ENCODE measurements around the gene PARD3. TPM values are rescaled to one million over a fixed set of nuclear protein-coding genes. Genes with fewer than 3 reads are reported as not detected.

PARD3 gene
- total RNA-seq, 1 experiment from 2014 or later, result 57.4 TPM

- intact Hi-C loops (cut with micrococcal nuclease; ENCODE audit: unreplicated experiment), result no loop called here
- BruUV-seq (replicated peaks), result no TSS peak
Observed at GRCh38 chr10:34407324-34407805, 407.7 kb downstream of the PARD3 start.

GRCh38 chr10:34406463-34407323 is 408.4 kb downstream of the PARD3 start:
- Histone ChIP-seq H4K20me1 (ENCODE audit: insufficient read depth) (no peaks in the 10 kb centered on the region), H3K36me3 (ENCODE audit: low read depth) (no peaks in the 10 kb centered on the region), H3K4me1 (replicated peaks; ENCODE audit: insufficient read depth) (0 out of 2 replicates have a peak, but pooled peaks cover 10% of the 10 kb centered on the region), H3K4me3 (no peak overlapping the region), H3K9me3 (ENCODE audit: insufficient read depth, low read depth) (no peaks in the 10 kb centered on the region), H3K79me2 (ENCODE audit: low read depth) (no peaks in the 10 kb centered on the region), H3F3A (ENCODE audit: insufficient read depth, low read depth) (no peaks in the 10 kb centered on the region), H3K27ac (no peak overlapping the region), H3K9me2 (ENCODE audit: insufficient read depth) (no peaks in the 10 kb centered on the region; the same call in 1 of the 2 replicates), H3K27me3 (ENCODE audit: insufficient read depth, low read depth) (no peaks in the 10 kb centered on the region), H2AFZ (no peak overlapping the region), H3K4me2 (no peak overlapping the region)
- no TSS peak for BruUV-seq (replicated peaks)
- no peak for DNase-seq
- POLR2A ChIA-PET (ENCODE audit: unreplicated experiment), result no interaction called here
- CTCF ChIA-PET, result interaction anchor here (0.6 kb wide), 1 partner anchor 1251 kb away, joined by 7 read pairs; no protein-coding TSS in a partner anchor
- TF ChIP-seq, protein P1, sequence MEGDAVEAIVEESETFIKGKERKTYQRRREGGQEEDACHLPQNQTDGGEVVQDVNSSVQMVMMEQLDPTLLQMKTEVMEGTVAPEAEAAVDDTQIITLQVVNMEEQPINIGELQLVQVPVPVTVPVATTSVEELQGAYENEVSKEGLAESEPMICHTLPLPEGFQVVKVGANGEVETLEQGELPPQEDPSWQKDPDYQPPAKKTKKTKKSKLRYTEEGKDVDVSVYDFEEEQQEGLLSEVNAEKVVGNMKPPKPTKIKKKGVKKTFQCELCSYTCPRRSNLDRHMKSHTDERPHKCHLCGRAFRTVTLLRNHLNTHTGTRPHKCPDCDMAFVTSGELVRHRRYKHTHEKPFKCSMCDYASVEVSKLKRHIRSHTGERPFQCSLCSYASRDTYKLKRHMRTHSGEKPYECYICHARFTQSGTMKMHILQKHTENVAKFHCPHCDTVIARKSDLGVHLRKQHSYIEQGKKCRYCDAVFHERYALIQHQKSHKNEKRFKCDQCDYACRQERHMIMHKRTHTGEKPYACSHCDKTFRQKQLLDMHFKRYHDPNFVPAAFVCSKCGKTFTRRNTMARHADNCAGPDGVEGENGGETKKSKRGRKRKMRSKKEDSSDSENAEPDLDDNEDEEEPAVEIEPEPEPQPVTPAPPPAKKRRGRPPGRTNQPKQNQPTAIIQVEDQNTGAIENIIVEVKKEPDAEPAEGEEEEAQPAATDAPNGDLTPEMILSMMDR (conservative IDR thresholded peaks at IDR 0.05), result no peak
- TF ChIP-seq EZH2 (IDR thresholded peaks at IDR 0.05; ENCODE audit: low read depth), result no peak
- intact Hi-C loops (cut with micrococcal nuclease; ENCODE audit: unreplicated experiment), result no loop called here

More at GRCh38 chr10:34407324-34407805, 407.7 kb downstream of the PARD3 start:
- ChIA-PET POLR2A (ENCODE audit: unreplicated experiment) (interaction anchor here (0.5 kb wide), 1 partner anchor 149 kb away, joined by 5 read pairs; no protein-coding TSS in a partner anchor), CTCF (interaction anchor here (0.6 kb wide), 1 partner anchor 1251 kb away, joined by 7 read pairs; no protein-coding TSS in a partner anchor)
- Histone ChIP-seq H3K36me3 (ENCODE audit: low read depth) (no peaks in the 10 kb centered on the region), H3K4me1 (replicated peaks; ENCODE audit: insufficient read depth) (0 out of 2 replicates have a peak, but pooled peaks cover 10% of the 10 kb centered on the region), H3K9me2 (ENCODE audit: insufficient read depth) (no peaks in the 10 kb centered on the region), H3K4me3 (no peak overlapping the region), H4K20me1 (ENCODE audit: insufficient read depth) (no peaks in the 10 kb centered on the region), H3K9me3 (ENCODE audit: insufficient read depth, low read depth) (no peaks in the 10 kb centered on the region), H3K27me3 (ENCODE audit: insufficient read depth, low read depth) (no peaks in the 10 kb centered on the region), H2AFZ (no peak overlapping the region), H3F3A (ENCODE audit: insufficient read depth, low read depth) (no peaks in the 10 kb centered on the region), H3K4me2 (no peak overlapping the region), H3K79me2 (ENCODE audit: low read depth) (no peaks in the 10 kb centered on the region), H3K27ac (no peak overlapping the region)
- DNase-seq, result no peak
- TF ChIP-seq, protein P1 (conservative IDR thresholded peaks at IDR 0.05), result no peak
- no peak for TF ChIP-seq EZH2 (IDR thresholded peaks at IDR 0.05; ENCODE audit: low read depth)

DNA sequence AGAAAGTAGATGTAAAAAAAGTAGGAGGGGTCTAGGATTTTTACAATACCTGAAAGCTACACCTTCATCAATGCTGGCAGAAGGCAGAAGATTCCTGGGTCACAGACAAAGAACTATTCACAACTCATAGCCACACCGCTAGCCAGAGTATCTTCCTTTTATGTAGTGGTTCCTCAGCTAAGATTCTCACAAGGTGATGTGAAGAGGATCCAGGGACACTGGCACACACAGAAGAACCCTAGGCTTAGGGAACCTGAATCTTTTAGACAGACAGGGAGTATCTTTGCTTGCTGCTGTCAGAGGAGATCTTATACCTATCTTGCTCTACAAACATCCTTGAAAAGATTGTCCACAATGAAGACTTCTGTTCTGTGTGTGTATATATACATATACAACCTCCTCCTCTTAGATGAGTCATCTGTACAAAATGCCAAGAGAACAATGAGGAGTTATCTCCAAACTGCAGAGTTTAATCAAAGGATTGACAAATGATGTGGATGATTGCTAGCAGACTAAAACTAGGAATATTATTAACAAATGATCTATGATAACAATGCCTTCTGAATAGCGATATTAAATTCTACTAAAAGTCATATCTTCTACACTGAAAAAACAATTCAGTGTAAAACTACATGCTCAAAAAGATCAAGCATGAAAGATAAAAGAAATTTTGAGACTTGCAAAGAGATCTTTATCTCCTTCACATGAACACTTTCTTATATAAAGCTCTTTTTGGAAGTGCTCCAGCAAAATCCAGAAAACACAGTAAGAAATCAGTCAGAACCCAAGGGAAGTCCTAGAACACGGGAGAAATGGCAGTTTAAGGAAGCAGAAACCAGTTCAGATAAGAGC is 409.3 kb downstream of the PARD3 start:
- Histone ChIP-seq H3K4me2 (no peak overlapping the region), H4K20me1 (ENCODE audit: insufficient read depth) (no peaks in the 10 kb centered on the region), H3K36me3 (ENCODE audit: low read depth) (no peaks in the 10 kb centered on the region), H2AFZ (no peak overlapping the region), H3K9me2 (ENCODE audit: insufficient read depth) (no peaks in the 10 kb centered on the region; the same call in 1 of the 2 replicates), H3K27ac (no peak overlapping the region), H3K4me1 (replicated peaks; ENCODE audit: insufficient read depth) (0 out of 2 replicates have a peak, but pooled peaks cover 10% of the 10 kb centered on the region), H3K4me3 (no peak overlapping the region), H3F3A (ENCODE audit: insufficient read depth, low read depth) (no peaks in the 10 kb centered on the region), H3K9me3 (ENCODE audit: insufficient read depth, low read depth) (no peaks in the 10 kb centered on the region), H3K27me3 (ENCODE audit: insufficient read depth, low read depth) (no peaks in the 10 kb centered on the region), H3K79me2 (ENCODE audit: low read depth) (no peaks in the 10 kb centered on the region)
- TF ChIP-seq, protein P1 (conservative IDR thresholded peaks at IDR 0.05), result no peak
- CTCF ChIA-PET, result no interaction called here
- no TSS peak for BruUV-seq (replicated peaks)
- intact Hi-C loops (cut with micrococcal nuclease; ENCODE audit: unreplicated experiment), result no loop called here
- POLR2A ChIA-PET (ENCODE audit: unreplicated experiment), result interaction anchor here (0.5 kb wide), 1 partner anchor 137 kb away, joined by 8 read pairs; no protein-coding TSS in a partner anchor
- DNase-seq, result peak in 1 of 2 experiments; percentile 57
